Rectal smooth muscle tissue (tissue), 1 donor: ENCODE data around the gene MUC5B.

Source experiments
- H3K27ac ChIP-seq: one replicate; pipeline ENCODE4 v1.7.0; 2013; ENCODE audit warnings: low read depth, low read length, inconsistent platforms
- H3K27me3 ChIP-seq: one replicate; pipeline ENCODE4 v1.7.0; 2013; ENCODE audit warnings: low read length; ENCODE audit not compliant: control insufficient read depth, insufficient read depth
- H3K36me3 ChIP-seq: one replicate; pipeline ENCODE4 v1.7.0; 2013; ENCODE audit warnings: low read length; ENCODE audit not compliant: control insufficient read depth, insufficient read depth
- H3K4me1 ChIP-seq: one replicate; pipeline ENCODE4 v1.7.0; 2013; ENCODE audit warnings: low read length; ENCODE audit not compliant: control insufficient read depth, insufficient read depth
- H3K4me3 ChIP-seq: one replicate; pipeline ENCODE4 v1.7.0; 2013; ENCODE audit warnings: low read length
- H3K9ac ChIP-seq: one replicate; pipeline ENCODE4 v1.7.0; 2013; ENCODE audit warnings: low read length

MUC5B gene

DNA sequence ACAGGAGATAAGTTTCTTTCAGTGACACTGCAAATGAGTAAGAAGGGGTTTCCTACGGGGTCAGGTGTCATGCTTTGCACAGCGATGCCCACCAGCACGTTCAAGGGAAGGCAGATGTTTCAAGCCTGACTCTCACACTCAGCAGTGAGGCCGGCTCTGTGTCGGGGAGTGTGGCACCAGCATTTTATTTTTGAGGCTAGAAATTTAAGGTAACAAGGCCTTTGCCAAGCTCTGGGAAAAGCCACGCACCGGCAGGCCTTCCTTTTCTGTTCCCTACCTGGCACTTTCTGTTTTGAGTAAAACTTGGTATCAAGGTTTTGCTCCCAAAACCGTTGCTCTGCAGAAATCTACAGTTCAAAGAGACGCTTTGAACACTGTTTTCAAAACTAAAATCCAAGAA, 48.5 kb downstream of the MUC5B start:
- H3K27me3 ChIP-seq, result no peaks in the 10 kb centered on the region
- H3K9ac ChIP-seq, result no peak overlapping the region
- H3K27ac ChIP-seq, result no peak overlapping the region
- no peaks in the 10 kb centered on the region for H3K4me1 ChIP-seq
- H3K4me3 ChIP-seq, result no peak overlapping the region
- H3K36me3 ChIP-seq, result no peaks in the 10 kb centered on the region

DNA sequence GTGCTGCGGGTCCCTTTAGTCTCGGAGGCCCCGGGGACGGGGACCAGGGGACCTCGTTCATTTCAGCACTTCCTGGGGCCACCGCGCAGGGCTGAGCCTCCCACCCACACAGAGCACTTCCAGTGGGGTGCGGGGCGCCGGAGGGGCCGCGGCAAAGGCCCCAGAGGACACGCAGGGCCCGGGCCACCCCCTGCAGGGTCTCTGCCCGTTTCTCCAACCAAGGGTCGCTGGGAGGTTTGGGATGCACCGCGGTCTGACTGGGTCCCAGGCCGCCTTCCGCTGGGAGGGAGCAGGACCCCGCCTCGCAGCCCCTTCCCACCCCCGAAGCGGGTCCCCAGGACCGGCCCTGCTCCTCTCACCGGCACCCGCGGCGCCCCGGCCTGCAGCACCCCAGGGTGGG, 49.1 kb downstream of the MUC5B start:
- peaks cover 4% of the 10 kb centered on the region for H3K36me3 ChIP-seq
- no peak overlapping the region for H3K9ac ChIP-seq
- H3K27me3 ChIP-seq, result no peaks in the 10 kb centered on the region
- no peak overlapping the region for H3K27ac ChIP-seq
- H3K4me3 ChIP-seq, result no peak overlapping the region
- H3K4me1 ChIP-seq, result peaks cover 2% of the 10 kb centered on the region

DNA sequence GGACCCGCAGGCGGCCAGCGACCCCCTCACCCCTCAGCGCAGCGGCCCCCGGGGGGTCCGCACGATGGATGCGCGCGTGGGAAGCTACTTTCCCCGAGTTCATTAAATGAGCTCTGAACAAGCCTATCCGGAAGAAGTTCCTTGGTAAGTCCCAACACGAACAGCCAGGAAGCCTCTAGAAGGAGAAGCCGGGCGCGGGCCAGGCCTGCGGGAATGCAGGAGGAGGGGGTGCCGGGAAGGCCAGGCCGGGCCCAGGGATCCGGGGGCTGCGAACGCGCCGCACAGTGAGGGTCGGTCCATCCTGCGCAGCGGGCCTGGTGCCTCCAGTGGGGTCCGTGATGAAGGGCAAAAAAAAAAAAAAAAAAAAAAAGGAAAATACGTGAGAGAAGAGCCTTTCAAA, 49.7 kb downstream of the MUC5B start:
- Histone ChIP-seq H3K27ac (no peak overlapping the region), H3K27me3 (no peaks in the 10 kb centered on the region), H3K9ac (no peak overlapping the region), H3K4me1 (peaks cover 2% of the 10 kb centered on the region), H3K36me3 (peaks cover 6% of the 10 kb centered on the region), H3K4me3 (no peak overlapping the region)

DNA sequence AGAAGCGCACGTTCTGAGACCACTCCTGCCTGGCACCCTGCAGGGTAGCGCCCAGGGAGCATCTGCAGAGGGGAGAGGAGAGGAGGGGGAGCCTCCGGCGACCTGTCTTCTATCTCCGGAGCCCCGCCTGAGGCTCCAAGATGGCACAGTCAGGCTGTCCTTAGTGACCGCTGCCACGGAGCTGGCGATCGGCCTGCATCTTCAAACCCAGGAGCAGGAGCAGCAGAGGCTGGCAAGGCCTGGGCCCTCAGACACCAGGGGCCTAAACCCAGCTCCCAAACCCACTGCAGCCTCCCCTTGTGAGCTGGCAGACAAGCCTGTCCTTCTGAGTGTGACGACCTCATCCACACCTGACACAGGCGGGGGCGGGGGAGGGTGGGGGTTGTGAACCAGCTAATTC, 51.6 kb downstream of the MUC5B start:
- Histone ChIP-seq H3K9ac (no peak overlapping the region), H3K4me1 (peaks cover 2% of the 10 kb centered on the region), H3K4me3 (no peak overlapping the region), H3K27me3 (no peaks in the 10 kb centered on the region), H3K27ac (no peak overlapping the region), H3K36me3 (peaks cover 14% of the 10 kb centered on the region)

DNA sequence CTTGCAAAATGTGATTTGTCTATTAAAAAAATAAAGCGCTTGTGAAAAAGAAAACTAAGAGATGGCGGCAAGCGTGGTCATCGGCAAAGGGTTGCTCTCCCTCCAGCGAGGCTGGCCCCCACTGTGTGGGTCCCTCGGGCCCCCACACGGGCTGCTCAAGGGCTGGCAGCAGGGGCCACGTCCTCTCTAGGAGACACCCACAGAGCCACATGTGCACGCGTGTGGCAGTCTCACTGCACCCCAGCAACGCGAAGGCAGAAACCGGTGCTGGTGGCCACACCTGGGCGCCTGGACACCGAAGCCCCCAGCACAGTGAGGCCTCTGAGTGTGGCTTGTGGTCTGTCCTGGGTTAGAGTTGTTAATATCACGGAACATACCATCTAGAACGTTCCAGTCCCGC, 52.2 kb downstream of the MUC5B start:
- H3K27me3 ChIP-seq, result no peaks in the 10 kb centered on the region
- no peak overlapping the region for H3K9ac ChIP-seq
- peaks cover 2% of the 10 kb centered on the region for H3K4me1 ChIP-seq
- H3K36me3 ChIP-seq, result peaks cover 14% of the 10 kb centered on the region
- H3K4me3 ChIP-seq, result no peak overlapping the region
- H3K27ac ChIP-seq, result no peak overlapping the region

DNA sequence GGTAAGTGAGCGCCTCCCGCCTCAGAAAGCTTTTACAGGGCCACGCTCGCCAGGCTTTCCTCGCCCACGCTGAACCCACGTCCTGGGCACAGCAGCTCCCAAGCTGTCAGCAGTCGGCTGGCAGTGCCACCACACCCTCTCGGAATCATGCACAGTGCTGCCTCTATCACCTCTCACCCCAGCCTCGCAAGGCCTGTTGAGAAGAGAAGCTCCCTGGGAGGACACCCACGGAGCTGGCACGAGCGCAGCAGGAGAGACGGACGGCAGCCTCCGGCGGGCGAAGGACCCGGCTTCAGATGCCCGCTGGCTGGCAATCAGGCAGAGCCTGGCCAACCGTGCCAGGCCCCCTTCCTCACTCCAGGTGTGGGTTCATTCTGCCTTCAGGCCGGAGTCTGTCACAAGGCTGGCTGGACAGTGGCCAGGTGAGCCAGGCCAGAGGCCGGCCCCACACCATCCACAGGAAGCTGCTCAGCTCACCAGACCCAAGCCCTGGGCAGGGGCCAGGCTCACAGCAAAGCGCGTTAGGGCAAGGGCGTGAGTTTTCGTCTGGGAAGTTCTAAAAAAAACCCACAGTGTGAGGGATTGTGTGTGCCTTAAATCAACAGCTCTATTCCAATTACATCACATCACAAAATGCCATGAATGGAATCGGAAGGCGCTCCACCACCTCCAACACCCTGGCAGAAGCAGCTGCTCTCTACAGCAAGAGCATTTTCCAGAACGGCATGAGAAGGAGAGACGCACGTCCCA, 53.4 kb downstream of the MUC5B start:
- Histone ChIP-seq H3K4me3 (no peak overlapping the region), H3K4me1 (peaks cover 2% of the 10 kb centered on the region), H3K27me3 (no peaks in the 10 kb centered on the region), H3K27ac (no peak overlapping the region), H3K36me3 (peaks cover 19% of the 10 kb centered on the region), H3K9ac (no peak overlapping the region)

DNA sequence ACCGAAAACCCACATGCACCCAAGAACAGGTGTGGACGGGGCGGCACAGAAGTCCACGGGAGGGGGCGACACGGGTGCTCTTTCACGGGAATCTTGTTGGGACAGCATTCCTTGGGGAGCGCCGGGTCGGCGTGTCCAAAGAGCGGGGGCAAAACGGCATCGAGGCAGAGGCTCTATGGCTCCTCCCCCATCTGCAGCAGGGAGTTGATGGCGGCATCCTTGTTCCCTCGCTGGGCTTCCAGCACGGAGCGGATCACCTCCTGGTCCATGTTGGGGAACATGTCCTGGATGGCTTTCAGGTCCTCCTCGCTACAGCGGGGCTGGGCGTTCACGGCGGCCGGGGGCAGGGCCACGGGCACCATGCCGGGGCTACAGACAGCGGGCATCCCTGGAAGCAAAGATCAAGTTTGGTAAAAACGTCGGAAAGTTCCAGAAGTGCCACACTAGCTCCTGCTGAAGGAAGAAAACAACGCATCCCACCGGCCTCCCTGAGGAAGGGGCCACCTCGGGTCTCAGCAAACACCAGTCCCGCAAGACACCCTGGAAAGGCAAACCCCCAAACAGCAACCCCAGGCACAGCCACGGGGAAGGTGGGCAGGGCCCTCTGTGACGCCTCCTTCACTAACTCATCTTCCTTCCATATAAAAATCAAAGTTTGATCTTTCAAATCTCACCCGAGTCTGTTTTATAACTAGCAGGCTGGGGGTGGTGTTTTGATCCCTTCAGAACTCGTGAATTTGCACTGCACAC, 54.2 kb downstream of the MUC5B start:
- H3K36me3 ChIP-seq, result peaks cover 19% of the 10 kb centered on the region
- peaks cover 2% of the 10 kb centered on the region for H3K4me1 ChIP-seq
- H3K9ac ChIP-seq, result no peak overlapping the region
- no peaks in the 10 kb centered on the region for H3K27me3 ChIP-seq
- H3K4me3 ChIP-seq, result no peak overlapping the region
- H3K27ac ChIP-seq, result no peak overlapping the region

DNA sequence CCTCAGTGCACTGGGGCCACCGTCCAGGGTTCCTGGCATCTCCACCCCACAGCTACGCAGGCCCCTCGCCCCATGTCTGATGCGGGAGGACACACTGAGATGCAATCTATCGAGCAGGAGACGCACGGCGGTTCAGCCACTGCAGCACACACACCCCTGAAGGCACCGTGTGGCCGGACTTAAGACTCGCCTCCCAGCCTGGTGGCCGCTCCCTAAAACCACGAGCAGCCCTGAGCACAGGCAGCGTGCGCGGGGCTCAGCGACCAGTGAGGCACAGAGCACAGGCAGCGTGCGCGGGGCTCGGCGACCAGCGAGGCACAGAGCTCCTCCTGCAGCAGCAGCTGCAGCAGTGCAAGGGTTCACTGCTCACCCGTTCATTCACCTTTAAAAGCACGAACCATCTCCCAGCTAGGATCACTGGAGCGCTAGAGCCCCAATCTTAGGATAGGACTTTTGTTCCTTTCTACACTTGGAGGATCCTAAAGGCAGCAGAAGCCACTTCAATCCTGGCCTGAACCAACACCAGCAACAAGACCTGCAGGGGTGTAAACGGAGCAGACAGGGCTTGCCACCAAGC, 55.2 kb downstream of the MUC5B start:
- no peaks in the 10 kb centered on the region for H3K27me3 ChIP-seq
- no peak overlapping the region for H3K27ac ChIP-seq
- no peak overlapping the region for H3K9ac ChIP-seq
- H3K36me3 ChIP-seq, result peaks cover 19% of the 10 kb centered on the region
- H3K4me1 ChIP-seq, result peaks cover 2% of the 10 kb centered on the region
- no peak overlapping the region for H3K4me3 ChIP-seq

DNA sequence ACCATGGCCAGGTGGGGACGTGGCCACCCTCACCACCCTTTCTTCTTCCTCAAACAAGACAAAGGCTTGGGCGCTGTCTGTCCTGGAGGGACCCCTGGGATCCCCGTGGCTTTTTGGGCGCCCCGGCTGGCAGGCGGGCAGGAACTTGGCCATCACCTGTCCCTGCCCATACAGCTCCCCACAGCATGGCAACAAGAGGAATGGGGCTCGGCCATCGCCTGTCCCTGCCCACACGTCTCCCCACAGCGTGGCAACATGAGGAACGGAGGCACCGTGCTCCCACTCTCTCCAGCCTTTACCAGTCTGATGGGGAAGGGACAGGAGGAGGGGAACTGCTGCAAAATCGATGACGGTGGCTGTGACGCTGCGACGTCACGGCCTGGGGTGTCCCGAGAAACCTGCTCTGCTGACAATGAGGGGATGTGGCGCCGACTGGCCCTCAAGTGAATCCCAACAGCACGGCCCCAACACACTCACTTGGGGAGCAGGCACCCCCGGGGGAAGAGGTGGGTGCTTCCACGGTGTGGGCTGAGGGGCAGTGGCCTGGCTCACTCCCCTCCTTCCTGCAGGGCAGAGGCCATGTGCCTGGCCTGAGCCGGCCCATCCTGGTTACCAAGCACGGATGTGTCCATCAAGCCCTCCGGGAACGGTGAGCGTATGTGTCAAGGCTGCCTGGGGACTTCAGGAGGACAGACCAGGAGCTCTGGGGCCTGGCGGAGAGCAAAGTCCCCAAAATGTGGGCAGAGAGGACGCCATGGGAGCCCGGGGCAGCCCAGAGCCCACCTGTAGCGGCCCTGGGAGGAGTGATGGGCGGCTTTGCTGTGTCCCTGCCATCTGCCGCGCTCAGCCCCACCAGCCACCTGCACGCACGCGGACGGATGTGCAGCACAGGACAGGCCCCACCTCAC, 56.2 kb downstream of the MUC5B start:
- Histone ChIP-seq H3K27ac (no peak overlapping the region), H3K4me1 (peaks cover 2% of the 10 kb centered on the region), H3K27me3 (no peaks in the 10 kb centered on the region), H3K9ac (no peak overlapping the region), H3K36me3 (peaks cover 19% of the 10 kb centered on the region), H3K4me3 (no peak overlapping the region)

DNA sequence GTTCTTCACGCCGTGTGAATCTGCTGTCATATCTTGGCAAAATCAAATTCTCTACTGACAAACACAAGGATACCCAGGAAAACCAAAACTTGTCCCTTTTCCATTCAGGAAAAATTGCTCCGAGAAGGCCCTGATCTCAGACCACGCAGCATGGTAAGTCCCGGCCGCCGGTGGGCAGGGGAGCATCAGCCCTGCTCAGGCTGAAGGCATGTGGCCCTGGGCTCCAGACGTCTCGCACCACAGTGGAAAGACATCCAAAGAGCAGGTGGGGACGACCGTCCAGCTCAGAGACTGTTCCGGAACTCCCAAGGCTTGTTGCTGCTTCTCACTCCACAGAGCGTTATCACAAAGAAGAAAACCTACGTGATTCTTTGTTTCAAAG, 56.8 kb downstream of the MUC5B start:
- Histone ChIP-seq H3K27ac (no peak overlapping the region), H3K27me3 (no peaks in the 10 kb centered on the region), H3K36me3 (peaks cover 20% of the 10 kb centered on the region), H3K4me1 (peaks cover 2% of the 10 kb centered on the region), H3K4me3 (no peak overlapping the region), H3K9ac (no peak overlapping the region)

DNA sequence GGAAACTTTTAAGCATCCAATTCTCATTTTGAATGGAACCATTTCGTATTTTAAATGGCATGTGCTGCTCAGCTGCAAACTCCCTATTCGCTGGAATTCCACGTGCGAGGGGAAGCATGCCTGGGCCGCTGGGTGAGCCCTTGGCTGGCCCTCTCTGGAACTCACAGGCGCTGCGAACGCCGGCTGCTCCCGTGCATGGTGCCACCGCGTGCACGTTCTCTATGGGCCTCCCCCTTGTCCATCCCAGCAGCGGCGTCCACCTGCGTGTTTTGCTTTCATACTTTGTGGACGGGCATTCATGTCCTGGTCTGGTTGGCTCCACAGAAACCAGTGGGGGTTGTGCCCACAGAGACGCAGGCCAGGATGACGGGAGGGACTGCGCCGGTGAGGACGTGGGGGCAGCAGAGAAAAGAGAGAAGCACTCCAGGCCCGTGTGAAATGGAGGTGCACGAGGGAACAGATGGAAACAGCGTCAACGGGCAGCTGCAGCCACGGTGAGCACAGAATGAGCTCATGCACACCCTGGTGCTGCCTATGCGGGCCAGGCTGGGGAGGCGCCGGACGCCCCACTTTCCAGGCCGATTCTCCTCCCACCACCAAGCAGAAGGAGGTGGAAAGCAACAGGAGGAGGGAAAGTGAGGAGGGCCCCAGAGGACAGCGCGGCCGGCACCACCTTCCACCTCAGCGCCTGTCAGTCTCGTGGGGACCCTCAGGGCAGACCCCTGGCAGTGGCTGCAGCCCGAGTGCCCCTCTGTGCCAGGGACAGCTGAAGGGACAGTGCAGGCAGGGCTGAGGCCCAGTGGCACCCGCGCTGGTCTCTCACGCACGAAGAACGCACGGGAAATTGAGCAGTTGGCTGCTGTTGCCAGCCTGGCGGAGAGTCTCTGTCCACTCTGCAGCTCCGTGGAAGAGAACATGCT, 57.5 kb downstream of the MUC5B start:
- Histone ChIP-seq H3K4me1 (peaks cover 2% of the 10 kb centered on the region), H3K27ac (no peak overlapping the region), H3K27me3 (no peaks in the 10 kb centered on the region), H3K9ac (no peak overlapping the region), H3K4me3 (no peak overlapping the region), H3K36me3 (peaks cover 27% of the 10 kb centered on the region)
